ENCODE measurements around the gene FHL1. TPM values are rescaled to one million over a fixed set of nuclear protein-coding genes. Genes with fewer than 3 reads are reported as not detected.
A peak's percentile ranks its signal among the peaks of the same experiment; 100 is the strongest.

The FHL1 gene
- total RNA-seq, 4 donors from 2014 or later: 361 to 3,943 (median 1,771) TPM

- ATAC-seq (ENCODE audit: low FRiP score) (peak; percentile 45), DNase-seq (ENCODE audit: low spot score) (no peak)
- no peak for TF ChIP-seq CTCF (IDR thresholded peaks at IDR 0.05)
Observed at GRCh38 chrX:136250191-136251040, 103.1 kb downstream of the FHL1 start.

GRCh38 chrX:136251041-136251991, 104.0 kb downstream of the FHL1 start, which contains the start of gene MAP7D3:
MAP7D3 (minus strand) TSS chrX:136251400; CDS start chrX:136251358, 42 bp downstream.
- no peak for TF ChIP-seq CTCF (IDR thresholded peaks at IDR 0.05)
- ATAC-seq (ENCODE audit: low FRiP score) (peak; percentile 77), DNase-seq (ENCODE audit: low spot score) (no peak)

GRCh38 chrX:136255541-136255940, 108.2 kb downstream of the FHL1 start:
- no peak for TF ChIP-seq CTCF (IDR thresholded peaks at IDR 0.05)
- DNase-seq (ENCODE audit: low spot score): no peak
- no peak for ATAC-seq (ENCODE audit: low FRiP score)

- TF ChIP-seq CTCF (IDR thresholded peaks at IDR 0.05): no peak
- no peak for ATAC-seq (ENCODE audit: low FRiP score)
- no peak for DNase-seq (ENCODE audit: low spot score)
Observed at GRCh38 chrX:136256026-136256425, 108.7 kb downstream of the FHL1 start.

GRCh38 chrX:136258951-136259350, 111.6 kb downstream of the FHL1 start:
- no peak for TF ChIP-seq CTCF (IDR thresholded peaks at IDR 0.05)
- DNase-seq (ENCODE audit: low spot score) (no peak), ATAC-seq (ENCODE audit: low FRiP score) (no peak)

- no peak for DNase-seq (ENCODE audit: low spot score)
- ATAC-seq (ENCODE audit: low FRiP score): peak; percentile 75
- TF ChIP-seq CTCF (IDR thresholded peaks at IDR 0.05): no peak
Observed at GRCh38 chrX:136259543-136259942, 112.2 kb downstream of the FHL1 start.
